Activated T-cell treated with anti-CD3 and anti-CD28 coated beads, Interleukin-2, amount 50 U/mL, for 4 hours (primary cell): ENCODE data around the gene FLII. TPM values are rescaled to one million over a fixed set of nuclear protein-coding genes. Genes with fewer than 3 reads are reported as not detected.
A peak's percentile ranks its signal among the peaks of the same experiment; 100 is the strongest.
"Not testable (repeated sequence)": the region's sequence is repeated elsewhere in the genome, so short reads cannot be mapped to it uniquely, and the experiment has no call there.

Experiments
- ATAC-seq, 2 donors: fragments of 200-7000 bp; cut with Tn5 transposase; one replicate each; pipeline ENCODE4 v1.10.0; 2021
- DNase-seq: peaks from one replicate; pipeline ENCODE4 v3.0.0-alpha.2; 2020
- H3K27me3 Mint-ChIP-seq: one replicate; pipeline ENCODE4 v1.8.0; 2021; ENCODE audit warnings: low read depth, mixed read lengths
- H3K36me3 Mint-ChIP-seq: one replicate; pipeline ENCODE4 v1.8.0; 2022; ENCODE audit warnings: mixed read lengths; ENCODE audit not compliant: insufficient read depth
- H3K4me1 Mint-ChIP-seq: one replicate; pipeline ENCODE4 v1.8.0; 2021; ENCODE audit warnings: low read depth, mixed read lengths
- H3K4me3 Mint-ChIP-seq: one replicate; pipeline ENCODE4 v1.8.0; 2021; ENCODE audit warnings: mild to moderate bottlenecking, moderate library complexity, mixed read lengths
- H3K9me3 Mint-ChIP-seq: one replicate; pipeline ENCODE4 v1.8.0; 2021; ENCODE audit warnings: mixed read lengths
- total RNA-seq, 3 donors: library from RNA; stranded (reverse); gene quantifications; one replicate each; pipeline ENCODE4 v1.2.1, GENCODE V29; 2021

Gene FLII
- total RNA-seq, 3 donors from 2014 or later, result 235 to 264 (median 244) TPM

- no peaks in the 10 kb centered on the region for H3K9me3 Mint-ChIP-seq
- peaks cover 27% of the 10 kb centered on the region for H3K4me1 Mint-ChIP-seq
- H3K4me3 Mint-ChIP-seq, result peak overlapping the region; percentile 94
- no peaks in the 10 kb centered on the region for H3K27me3 Mint-ChIP-seq
- no peaks in the 10 kb centered on the region for H3K36me3 Mint-ChIP-seq
- ATAC-seq, result peak; percentile 46 to 48
- no peak for DNase-seq
These were observed 32.8 kb downstream of the FLII start for GRCh38 chr17:18225642-18226283.

- Mint-ChIP-seq H3K9me3 (no peaks in the 10 kb centered on the region), H3K36me3 (no peaks in the 10 kb centered on the region), H3K4me3 (peak within 1 kb of the TSS; percentile 94), H3K4me1 (peaks cover 27% of the 10 kb centered on the region), H3K27me3 (no peaks in the 10 kb centered on the region)
- DNase-seq (peak; percentile 94), ATAC-seq (peak; percentile 97 to 99)
These were observed 33.4 kb downstream of the FLII start, which contains the start of gene LLGL1 for GRCh38 chr17:18225121-18225641. LLGL1 (plus strand) TSS chr17:18225635; CDS start chr17:18225683, 48 bp downstream.

DNA sequence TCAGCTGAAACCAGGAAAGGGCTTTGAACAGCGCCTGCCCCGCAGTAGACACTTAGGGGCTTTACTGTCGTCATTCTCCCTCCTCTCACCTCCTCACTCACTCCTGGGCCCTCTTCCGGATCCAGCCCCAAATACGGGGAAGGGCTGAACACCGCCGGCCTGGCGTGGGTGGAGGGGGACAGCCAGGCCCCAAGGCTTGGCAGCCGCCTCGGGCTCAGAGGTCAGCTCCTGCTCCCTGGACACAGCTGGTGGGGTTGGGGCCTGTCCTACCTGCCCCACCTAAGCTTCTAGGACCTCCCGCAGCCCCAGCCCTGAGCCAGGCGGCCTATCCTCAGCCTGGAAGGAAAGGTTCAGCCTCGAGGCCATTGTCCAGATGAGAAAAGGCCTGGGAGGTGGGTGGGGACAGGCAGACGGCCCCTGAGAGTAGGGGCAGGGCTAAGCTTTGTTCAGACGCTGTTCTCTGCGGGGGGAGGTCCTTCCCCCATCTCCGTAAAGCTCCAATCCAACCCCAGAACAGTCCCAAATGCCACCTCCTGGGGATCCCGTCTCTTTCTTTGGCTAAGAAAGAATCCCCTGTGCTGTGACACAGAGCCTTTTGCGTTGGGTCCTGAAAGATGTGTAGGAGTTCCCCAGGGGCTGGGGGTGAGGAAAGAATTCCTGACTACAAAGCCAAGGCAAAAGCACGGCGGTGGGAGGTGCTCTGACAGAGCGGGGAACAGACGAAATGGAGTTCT, 34.0 kb downstream of the FLII start:
- Mint-ChIP-seq H3K27me3 (no peaks in the 10 kb centered on the region), H3K9me3 (no peaks in the 10 kb centered on the region), H3K4me1 (peaks cover 27% of the 10 kb centered on the region), H3K4me3 (peak overlapping the region; percentile 71), H3K36me3 (no peaks in the 10 kb centered on the region)
- ATAC-seq (no peak), DNase-seq (no peak)

DNA sequence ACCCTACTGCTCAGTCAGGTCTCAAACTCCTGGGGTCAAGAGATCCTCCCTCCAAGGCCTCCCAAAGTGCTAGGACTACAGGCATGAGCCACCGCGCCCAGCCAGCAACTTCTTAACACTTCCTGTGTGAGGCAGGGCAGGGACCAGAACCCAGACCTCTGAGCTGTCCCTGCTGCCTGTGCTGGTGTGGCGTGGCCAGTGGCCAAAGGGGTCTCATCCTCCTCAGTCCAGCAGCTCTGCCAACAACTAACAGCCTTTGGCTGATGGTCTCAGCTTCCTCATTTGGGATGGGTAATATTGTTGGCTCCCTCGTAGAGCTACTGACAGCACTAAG, 34.5 kb downstream of the FLII start:
- Mint-ChIP-seq H3K4me3 (no peak overlapping the region), H3K9me3 (no peaks in the 10 kb centered on the region), H3K36me3 (no peaks in the 10 kb centered on the region), H3K4me1 (peaks cover 27% of the 10 kb centered on the region), H3K27me3 (no peaks in the 10 kb centered on the region)
- no peak for ATAC-seq
- no peak for DNase-seq

DNA sequence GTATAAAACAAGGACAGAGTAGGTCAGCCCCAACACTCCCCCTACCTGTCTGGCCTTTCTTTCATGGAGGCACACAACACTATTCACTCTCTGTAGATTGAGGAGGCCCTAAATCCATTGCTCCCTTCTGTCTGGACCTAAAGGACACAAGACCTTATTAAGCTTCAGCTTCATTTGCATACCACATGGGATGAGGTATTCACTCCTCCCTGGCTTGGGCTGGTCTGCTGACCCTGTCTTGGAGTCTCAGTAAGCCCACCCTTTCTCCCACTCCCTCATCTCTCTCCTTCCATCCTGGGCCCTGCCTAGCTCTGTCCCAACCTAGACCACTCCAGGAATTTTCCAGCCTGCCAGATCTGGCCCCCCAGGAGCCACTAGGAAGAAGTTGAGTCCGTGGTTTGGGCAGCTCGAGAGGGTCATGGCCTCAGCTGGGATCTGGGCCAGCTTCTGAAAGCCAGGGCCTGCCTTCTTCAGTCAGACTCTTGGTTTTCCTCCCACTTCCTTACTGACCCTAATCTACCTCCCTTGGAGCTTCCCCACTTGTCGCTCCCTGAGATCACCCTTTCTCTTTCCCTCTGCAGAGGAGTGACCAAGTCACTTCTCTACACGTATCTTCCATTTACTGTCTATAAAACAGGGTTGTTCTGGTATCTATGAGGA, 39.7 kb downstream of the FLII start:
- no peaks in the 10 kb centered on the region for H3K27me3 Mint-ChIP-seq
- ATAC-seq, result no peak
- no peak for DNase-seq
- H3K36me3 Mint-ChIP-seq, result no peaks in the 10 kb centered on the region
- no peak overlapping the region for H3K4me3 Mint-ChIP-seq
- H3K9me3 Mint-ChIP-seq, result no peaks in the 10 kb centered on the region
- H3K4me1 Mint-ChIP-seq, result no peaks in the 10 kb centered on the region

- no peaks in the 10 kb centered on the region for H3K4me1 Mint-ChIP-seq
- H3K9me3 Mint-ChIP-seq, result no peaks in the 10 kb centered on the region
- no peak overlapping the region for H3K4me3 Mint-ChIP-seq
- H3K27me3 Mint-ChIP-seq, result no peaks in the 10 kb centered on the region
- ATAC-seq (peak; percentile 92 to 95), DNase-seq (peak; percentile 68)
- H3K36me3 Mint-ChIP-seq, result no peaks in the 10 kb centered on the region
These were observed 41.0 kb downstream of the FLII start for GRCh38 chr17:18217412-18218015.

- not testable (repeated sequence) for H3K4me3 Mint-ChIP-seq
These were observed 41.6 kb downstream of the FLII start for GRCh38 chr17:18216906-18217305.

DNA sequence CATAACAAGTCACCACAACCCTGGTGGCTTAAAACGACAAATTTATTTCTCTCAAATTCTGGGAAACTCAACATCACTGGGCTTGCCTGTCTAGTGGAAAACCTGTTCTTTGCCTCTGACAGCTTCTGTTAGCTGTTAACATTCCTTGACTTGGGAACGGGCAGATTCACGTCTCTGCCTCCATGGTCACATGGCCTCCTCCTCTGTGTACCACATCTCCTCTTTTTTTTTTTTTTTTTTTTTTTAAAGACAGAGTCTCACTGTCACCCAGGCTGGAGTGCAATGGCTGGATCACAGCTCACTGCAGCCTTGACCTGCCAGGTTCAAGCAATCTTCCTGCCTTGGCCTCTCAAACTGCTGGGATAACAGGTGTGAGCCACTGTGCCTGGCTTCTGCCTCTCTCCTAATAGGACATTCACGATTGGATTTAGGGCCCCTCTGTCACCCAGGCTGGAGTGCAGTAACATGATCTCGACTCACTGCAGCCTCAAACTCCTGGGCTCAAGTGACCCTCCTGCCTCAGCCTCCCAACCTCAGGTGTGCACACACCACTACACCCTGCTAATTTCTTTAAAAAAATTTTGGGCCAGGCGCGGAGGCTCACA, 44.8 kb downstream of the FLII start:
- H3K27me3 Mint-ChIP-seq, result no peaks in the 10 kb centered on the region
- no peaks in the 10 kb centered on the region for H3K9me3 Mint-ChIP-seq
- no peak for DNase-seq
- peaks cover 12% of the 10 kb centered on the region for H3K36me3 Mint-ChIP-seq
- no peak for ATAC-seq
- H3K4me3 Mint-ChIP-seq, result no peak overlapping the region
- H3K4me1 Mint-ChIP-seq, result no peaks in the 10 kb centered on the region

More at GRCh38 chr17:18216906-18217305, 41.6 kb downstream of the FLII start:
- ATAC-seq, H3K27me3 Mint-ChIP-seq, H3K36me3 Mint-ChIP-seq, H3K4me1 Mint-ChIP-seq, DNase-seq, H3K9me3 Mint-ChIP-seq: not testable (repeated sequence)

DNA sequence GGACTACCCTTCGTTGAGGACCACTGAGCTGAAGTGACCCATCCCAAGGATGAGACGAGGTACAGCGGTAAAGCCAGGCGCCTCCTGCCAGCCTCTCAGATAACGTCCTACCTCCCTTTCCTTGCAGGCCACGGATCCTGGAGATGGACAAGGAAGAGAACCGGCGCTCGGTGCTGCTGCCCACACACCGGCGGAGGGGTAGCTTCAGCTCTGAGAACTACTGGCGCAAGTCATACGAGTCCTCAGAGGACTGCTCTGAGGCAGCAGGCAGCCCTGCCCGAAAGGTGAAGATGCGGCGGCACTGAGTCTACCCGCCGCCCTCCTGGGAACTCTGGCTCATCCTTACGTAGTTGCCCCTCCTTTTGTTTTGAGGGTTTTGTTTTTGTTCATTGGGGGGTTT, 50.4 kb downstream of the FLII start:
- Mint-ChIP-seq H3K4me3 (no peak overlapping the region), H3K4me1 (no peaks in the 10 kb centered on the region), H3K36me3 (peaks cover 20% of the 10 kb centered on the region), H3K27me3 (no peaks in the 10 kb centered on the region), H3K9me3 (no peaks in the 10 kb centered on the region)
- DNase-seq, result no peak
- no peak for ATAC-seq

DNA sequence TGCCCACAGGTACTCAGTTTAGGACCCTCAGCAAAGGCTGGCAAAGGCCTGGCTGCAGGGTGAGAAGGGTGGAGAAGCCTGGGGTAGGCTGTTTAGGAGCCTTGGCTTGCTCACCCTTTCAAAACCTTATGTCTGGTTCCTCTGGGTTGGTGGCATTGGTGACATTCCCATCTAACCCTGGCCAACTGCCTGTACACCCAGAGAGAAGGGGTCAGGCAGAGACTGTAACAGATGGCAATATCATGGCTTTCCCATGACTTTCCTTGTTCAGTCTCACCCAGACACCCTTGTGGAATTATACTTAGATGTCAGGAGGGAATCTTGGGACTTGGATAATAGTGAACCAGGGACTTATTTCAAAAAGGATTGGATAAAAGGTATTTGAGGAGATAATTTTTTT, 51.6 kb downstream of the FLII start:
- ATAC-seq (no peak), DNase-seq (no peak)
- H3K9me3 Mint-ChIP-seq, result no peaks in the 10 kb centered on the region
- no peaks in the 10 kb centered on the region for H3K27me3 Mint-ChIP-seq
- H3K4me1 Mint-ChIP-seq, result no peaks in the 10 kb centered on the region
- peaks cover 20% of the 10 kb centered on the region for H3K36me3 Mint-ChIP-seq
- H3K4me3 Mint-ChIP-seq, result no peak overlapping the region

DNA sequence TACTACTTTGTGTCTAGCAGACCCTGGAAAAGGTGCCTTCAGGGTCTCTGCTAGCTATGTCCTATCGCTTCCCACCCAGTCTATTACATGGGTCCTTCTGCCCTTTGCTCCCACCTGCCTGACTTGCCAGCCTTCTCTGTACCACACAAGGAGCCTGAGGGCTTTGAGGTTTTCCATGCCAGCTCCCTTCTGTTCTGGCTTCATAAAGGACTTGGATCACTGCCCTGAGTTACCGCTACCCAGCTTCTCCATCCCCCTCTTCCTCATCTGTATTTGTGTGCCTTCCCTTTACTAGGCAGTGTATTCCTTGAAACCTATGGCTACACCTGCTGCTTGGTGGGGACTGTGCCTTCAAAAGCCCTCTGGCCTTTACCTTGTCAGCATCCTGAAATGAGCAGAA, 52.7 kb downstream of the FLII start:
- no peaks in the 10 kb centered on the region for H3K9me3 Mint-ChIP-seq
- H3K27me3 Mint-ChIP-seq, result no peaks in the 10 kb centered on the region
- no peak for ATAC-seq
- peaks cover under 1% of the 10 kb centered on the region for H3K4me1 Mint-ChIP-seq
- H3K4me3 Mint-ChIP-seq, result no peak overlapping the region
- no peak for DNase-seq
- H3K36me3 Mint-ChIP-seq, result peaks cover 20% of the 10 kb centered on the region

DNA sequence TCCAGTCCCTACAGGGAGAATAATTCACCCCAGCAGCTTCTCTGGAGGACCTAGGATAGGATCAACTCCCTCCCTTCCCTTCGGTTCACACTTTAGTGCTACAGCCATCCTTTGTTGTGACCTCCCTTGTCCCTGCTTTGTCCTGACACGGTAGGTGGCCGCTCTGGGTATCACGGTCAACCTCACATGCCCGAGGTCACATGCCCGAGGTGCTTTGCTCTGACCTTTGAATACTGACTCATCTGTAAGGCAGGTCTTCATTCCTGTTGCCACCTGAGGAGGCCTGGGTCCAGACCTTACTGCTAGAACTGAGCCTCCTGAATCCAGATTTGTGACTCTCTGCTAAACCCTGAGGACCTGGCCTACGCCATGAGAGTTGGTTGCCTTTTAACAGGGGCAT, 55.2 kb downstream of the FLII start:
- H3K27me3 Mint-ChIP-seq, result no peaks in the 10 kb centered on the region
- DNase-seq (no peak), ATAC-seq (no peak)
- H3K4me3 Mint-ChIP-seq, result no peak overlapping the region
- no peaks in the 10 kb centered on the region for H3K9me3 Mint-ChIP-seq
- peaks cover 11% of the 10 kb centered on the region for H3K36me3 Mint-ChIP-seq
- H3K4me1 Mint-ChIP-seq, result peaks cover 18% of the 10 kb centered on the region

DNA sequence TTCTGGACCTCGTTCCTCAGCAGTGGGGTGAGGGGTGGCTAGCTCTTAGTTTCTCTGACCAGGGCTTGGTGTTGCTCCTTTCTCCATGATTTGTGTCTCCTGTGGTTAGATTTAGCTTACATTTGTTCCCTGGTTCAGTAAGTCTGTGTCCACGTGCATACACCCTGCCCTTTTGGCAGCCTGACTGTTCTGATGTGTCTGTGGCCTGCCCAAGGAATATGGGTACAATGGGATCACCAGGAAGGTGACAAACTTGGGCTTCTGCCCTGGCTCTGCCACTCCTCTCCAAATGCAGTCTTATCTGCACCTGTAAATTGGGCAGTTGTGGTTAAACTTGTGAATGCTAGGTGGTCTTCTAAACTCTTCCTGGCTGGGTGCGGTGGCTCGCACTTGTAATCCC, 57.4 kb downstream of the FLII start:
- no peaks in the 10 kb centered on the region for H3K9me3 Mint-ChIP-seq
- H3K4me1 Mint-ChIP-seq, result peaks cover 33% of the 10 kb centered on the region
- H3K36me3 Mint-ChIP-seq, result peaks cover 17% of the 10 kb centered on the region
- H3K4me3 Mint-ChIP-seq, result no peak overlapping the region
- ATAC-seq (no peak), DNase-seq (no peak)
- H3K27me3 Mint-ChIP-seq, result no peaks in the 10 kb centered on the region

DNA sequence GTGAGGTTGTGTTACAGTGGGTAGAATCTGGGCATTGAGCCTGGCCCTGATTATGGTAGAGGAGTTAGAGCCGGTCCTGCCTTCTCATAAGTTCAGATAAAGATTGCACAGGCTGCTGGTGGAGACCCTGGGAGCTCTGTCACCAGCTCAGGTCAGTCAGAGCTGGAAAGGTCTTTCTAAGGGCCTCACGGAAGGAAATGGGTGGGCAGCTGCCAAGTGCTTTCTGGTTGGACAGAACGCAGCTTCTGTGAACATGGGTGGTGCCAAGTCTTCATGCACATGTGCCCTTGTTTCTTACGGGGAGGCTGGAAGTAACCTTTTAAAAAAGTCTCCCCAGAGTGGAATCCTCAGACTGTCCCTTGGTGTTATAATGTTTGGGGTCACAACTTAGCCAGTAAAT, 60.0 kb downstream of the FLII start:
- no peak for DNase-seq
- H3K27me3 Mint-ChIP-seq, result no peaks in the 10 kb centered on the region
- peaks cover 50% of the 10 kb centered on the region for H3K4me1 Mint-ChIP-seq
- H3K4me3 Mint-ChIP-seq, result no peak overlapping the region
- ATAC-seq, result no peak
- H3K9me3 Mint-ChIP-seq, result no peaks in the 10 kb centered on the region
- H3K36me3 Mint-ChIP-seq, result peaks cover 29% of the 10 kb centered on the region
